Tibial artery (tissue), 4 donors: ENCODE measurements around the gene CARMIL1.
A peak's percentile ranks its signal among the peaks of the same experiment; 100 is the strongest.

Source experiments
- DNase-seq, 2 donors: peaks; one replicate each; pipeline ENCODE4 v3.0.0-alpha.2; 2019
- H3K27ac ChIP-seq, 2 donors: fragments of 200-600 bp; sonication (generic) in 1 of 2; 1 replicate in 1 of 2; 2 replicates in 1 of 2; pipeline ENCODE4 v1.5.1; 2018 to 2019; ENCODE audit warnings: mild to moderate bottlenecking in 1 of 2
- H3K27me3 ChIP-seq, 2 donors: fragments of 200-600 bp; sonication (generic) in 1 of 2; one replicate each; pipeline versions ENCODE4 v1.5.1 to v1.6.0; 2016 to 2019
- H3K36me3 ChIP-seq, 3 donors: fragments of 200-600 bp; sonication (generic) in 2 of 3; one replicate each; pipeline ENCODE4 v1.5.1; 2016 to 2019; ENCODE audit warnings: mild to moderate bottlenecking in 2 of 3
- H3K4me1 ChIP-seq, 4 donors: fragments of 200-600 bp; sonication (generic) in 2 of 4; 1 replicate in 3 of 4; 2 replicates in 1 of 4; pipeline ENCODE4 v1.5.1; 2016 to 2019
- H3K4me3 ChIP-seq, 2 donors: fragments of 200-600 bp; sonication (generic) in 1 of 2; 1 replicate in 1 of 2; 2 replicates in 1 of 2; pipeline ENCODE4 v1.5.1; 2018 to 2019; ENCODE audit warnings: mild to moderate bottlenecking in 2 of 2
- H3K9me3 ChIP-seq, 3 donors: fragments of 200-600 bp; sonication (generic) in 1 of 3; one replicate each; pipeline ENCODE4 v1.5.1; 2016 to 2019
- CTCF ChIP-seq, 2 experiments: fragments of 200-600 bp in 1 of 2; fragments of 450-650 bp in 1 of 2; IDR thresholded peaks; one replicate each; pipeline ENCODE4 v1.5.1; 2017 to 2019; ENCODE audit warnings: antibody characterized with exemption in 2 of 2, mild to moderate bottlenecking in 1 of 2, moderate library complexity in 1 of 2
- intact Hi-C: fragments of 100-400 bp; cut with DNase I; formaldehyde crosslinking; loops from one replicate; pipeline ENCODE4 v1.15.0; 2023; ENCODE audit warnings: low total_unique reads

The CARMIL1 gene

GRCh38 chr6:25278914-25279747 is at the start of gene CARMIL1:
Gene CARMIL1, plus strand, starts transcription at chr6:25279374. Its CDS starts 422 bp downstream, at chr6:25279796.
- Histone ChIP-seq H3K9me3 (no peaks in the 10 kb centered on the region), H3K4me3 (peak within 1 kb of the TSS; percentile 72 to 91), H3K4me1 (peaks cover 0 to 52% (median 15%) of the 10 kb centered on the region in 4 donors), H3K36me3 (no peaks in the 10 kb centered on the region), H3K27ac (peak within 1 kb of the TSS; percentile 82 to 89), H3K27me3 (no peaks in the 10 kb centered on the region)
- peak; percentile 76 to 91 for DNase-seq
- TF ChIP-seq CTCF (IDR thresholded peaks at IDR 0.05): peak; percentile 80 to 82
- intact Hi-C loops: loop anchor here (2.0 kb wide), 1 partner anchor 210 kb away; no protein-coding TSS in a partner anchor

GRCh38 chr6:25229671-25230321 is 49.4 kb upstream of the CARMIL1 start:
- H3K27me3 ChIP-seq: no peaks in the 10 kb centered on the region
- no peak for DNase-seq
- H3K4me1 ChIP-seq: peaks cover 0 to 5% (median 0%) of the 10 kb centered on the region in 4 donors
- no peak overlapping the region for H3K27ac ChIP-seq
- no peak overlapping the region for H3K4me3 ChIP-seq
- intact Hi-C loops: loop anchor here (5.0 kb wide), 1 partner anchor 488 kb away; no protein-coding TSS in a partner anchor
- H3K36me3 ChIP-seq: no peaks in the 10 kb centered on the region
- TF ChIP-seq CTCF (IDR thresholded peaks at IDR 0.05): no peak
- no peaks in the 10 kb centered on the region for H3K9me3 ChIP-seq

GRCh38 chr6:25232479-25232878 is 46.7 kb upstream of the CARMIL1 start:
- Histone ChIP-seq H3K27ac (no peak overlapping the region), H3K27me3 (no peaks in the 10 kb centered on the region), H3K36me3 (no peaks in the 10 kb centered on the region), H3K9me3 (no peaks in the 10 kb centered on the region), H3K4me3 (no peak overlapping the region), H3K4me1 (peaks cover 0 to 5% (median 0%) of the 10 kb centered on the region in 4 donors)
- intact Hi-C loops: no loop called here
- DNase-seq: no peak
- TF ChIP-seq CTCF (IDR thresholded peaks at IDR 0.05): no peak

GRCh38 chr6:25233226-25233625 is 45.9 kb upstream of the CARMIL1 start:
- no peak for TF ChIP-seq CTCF (IDR thresholded peaks at IDR 0.05)
- intact Hi-C loops: no loop called here
- Histone ChIP-seq H3K9me3 (no peaks in the 10 kb centered on the region), H3K36me3 (no peaks in the 10 kb centered on the region), H3K27ac (no peak overlapping the region), H3K4me3 (no peak overlapping the region), H3K4me1 (peaks cover 0 to 7% (median under 1%) of the 10 kb centered on the region in 4 donors), H3K27me3 (no peaks in the 10 kb centered on the region)
- no peak for DNase-seq

GRCh38 chr6:25237579-25237978 is 41.6 kb upstream of the CARMIL1 start:
- no peak overlapping the region for H3K27ac ChIP-seq
- no peak overlapping the region for H3K4me3 ChIP-seq
- no peaks in the 10 kb centered on the region for H3K9me3 ChIP-seq
- H3K27me3 ChIP-seq: no peaks in the 10 kb centered on the region
- no peak for TF ChIP-seq CTCF (IDR thresholded peaks at IDR 0.05)
- H3K4me1 ChIP-seq: peaks cover 0 to 20% (median 10%) of the 10 kb centered on the region in 4 donors
- intact Hi-C loops: no loop called here
- no peaks in the 10 kb centered on the region for H3K36me3 ChIP-seq
- no peak for DNase-seq
